HG03442 (cell line): ENCODE results near the gene ORAI3.

Source experiments
- ATAC-seq: cut with Tn5 transposase; IDR thresholded peaks from one replicate; pipeline ENCODE4 v1.9.1; 2021; ENCODE audit warnings: mild to moderate bottlenecking, moderate library complexity; ENCODE audit not compliant: unreplicated experiment

Gene ORAI3

DNA sequence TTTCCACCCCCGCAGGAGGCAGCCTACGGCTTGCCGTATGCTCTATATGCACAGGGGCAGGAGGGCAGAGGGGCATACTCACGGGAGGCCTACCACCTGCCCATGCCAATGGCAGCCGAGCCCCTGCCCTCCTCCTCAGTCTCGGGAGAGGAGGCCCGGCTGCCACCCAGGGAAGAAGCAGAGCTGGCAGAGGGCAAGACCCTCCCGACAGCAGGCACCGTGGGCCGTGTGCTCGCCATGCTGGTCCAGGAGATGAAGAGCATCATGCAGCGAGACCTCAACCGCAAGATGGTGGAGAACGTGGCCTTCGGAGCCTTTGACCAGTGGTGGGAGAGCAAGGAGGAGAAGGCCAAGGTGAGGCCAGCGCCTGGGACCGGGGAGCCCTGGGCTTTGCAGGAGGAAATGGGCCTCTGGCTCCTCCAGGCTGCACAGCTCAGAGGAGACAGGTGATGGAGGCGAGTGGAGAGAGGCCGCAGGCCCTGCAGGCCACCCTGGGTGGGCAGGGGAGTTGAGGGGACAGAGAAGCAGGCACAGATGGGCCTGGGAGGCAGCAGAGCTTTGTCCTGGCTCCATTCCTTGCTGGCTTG lies 17.3 kb downstream of the ORAI3 start:
- ATAC-seq = no peak

- ATAC-seq = no peak
These were observed 18.9 kb downstream of the ORAI3 start for GRCh38 chr16:30967795-30968194.

DNA sequence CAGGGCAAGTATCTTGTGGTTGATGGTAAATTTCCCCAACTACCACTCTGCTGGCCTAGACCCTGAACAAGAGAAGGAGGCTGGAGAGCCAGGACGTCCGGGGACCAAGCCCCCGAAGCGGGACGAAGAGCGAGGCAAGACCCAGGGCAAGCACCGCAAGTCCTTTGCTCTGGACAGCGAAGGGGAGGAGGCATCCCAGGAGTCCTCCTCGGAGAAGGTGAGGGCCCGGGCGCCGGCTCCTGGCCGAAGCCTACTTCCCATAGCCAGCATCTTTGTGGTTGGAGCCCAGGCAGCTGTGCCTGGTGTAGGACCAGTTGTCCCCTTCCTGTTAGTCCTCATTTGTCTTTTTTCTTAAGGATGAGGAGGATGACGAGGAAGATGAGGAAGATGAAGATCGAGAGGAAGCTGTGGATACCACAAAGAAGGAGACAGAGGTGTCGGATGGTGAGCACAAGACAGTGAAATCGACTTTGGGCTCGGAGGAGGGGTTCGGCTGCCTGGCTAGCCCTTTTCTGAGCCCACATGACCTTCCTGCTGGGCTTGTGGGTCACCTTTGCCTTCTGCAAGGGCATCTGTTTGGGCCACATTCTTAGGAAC lies 20.5 kb downstream of the ORAI3 start:
- ATAC-seq = no peak

- no peak for ATAC-seq
These were observed 22.4 kb downstream of the ORAI3 start for GRCh38 chr16:30971298-30971697.

GRCh38 chr16:30972872-30973271 lies 24.0 kb downstream of the ORAI3 start:
- no peak for ATAC-seq

DNA sequence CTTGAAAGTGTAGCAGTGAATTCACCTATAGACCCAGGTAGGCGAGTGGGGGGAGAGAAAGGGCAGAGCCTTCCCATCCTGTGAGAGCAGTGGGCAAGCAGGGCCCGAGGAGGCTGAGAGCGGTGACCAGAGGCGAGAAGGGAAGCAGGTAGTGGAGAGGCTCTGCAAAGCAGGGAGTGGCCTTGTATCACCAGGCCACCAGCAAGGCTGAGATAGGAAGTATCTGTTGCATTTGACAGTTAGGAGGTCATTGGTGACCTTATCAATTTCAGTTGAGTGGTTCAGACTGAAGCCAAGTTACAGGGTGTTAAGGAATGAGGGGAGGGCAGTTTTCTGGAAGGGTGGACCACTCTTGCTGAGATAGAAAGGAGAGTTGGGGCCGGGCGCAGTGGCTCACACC lies 25.5 kb downstream of the ORAI3 start:
- no peak for ATAC-seq

- no peak for ATAC-seq
These were observed 27.6 kb downstream of the ORAI3 start for GRCh38 chr16:30976486-30976885.

- ATAC-seq = no peak
These were observed 28.6 kb downstream of the ORAI3 start for GRCh38 chr16:30977502-30977901.

GRCh38 chr16:30979170-30980022 lies 30.5 kb downstream of the ORAI3 start:
- no peak for ATAC-seq

DNA sequence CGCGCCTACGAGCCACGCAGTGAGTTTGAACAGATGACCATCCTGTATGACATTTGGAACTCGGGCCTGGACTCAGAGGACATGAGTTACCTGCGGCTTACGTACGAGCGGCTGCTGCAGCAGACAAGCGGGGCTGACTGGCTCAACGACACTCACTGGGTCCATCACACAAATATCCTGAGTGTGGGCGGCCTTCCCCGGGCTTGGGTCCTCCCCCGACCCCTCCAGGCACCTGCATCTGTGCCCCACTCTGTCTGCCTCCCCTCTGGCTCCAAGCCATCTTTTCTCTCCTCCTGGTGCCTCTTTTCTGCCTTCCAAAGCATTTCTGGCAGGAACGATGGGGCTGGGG lies 31.1 kb downstream of the ORAI3 start:
- no peak for ATAC-seq

GRCh38 chr16:30980434-30980833 lies 31.6 kb downstream of the ORAI3 start:
- ATAC-seq = no peak

DNA sequence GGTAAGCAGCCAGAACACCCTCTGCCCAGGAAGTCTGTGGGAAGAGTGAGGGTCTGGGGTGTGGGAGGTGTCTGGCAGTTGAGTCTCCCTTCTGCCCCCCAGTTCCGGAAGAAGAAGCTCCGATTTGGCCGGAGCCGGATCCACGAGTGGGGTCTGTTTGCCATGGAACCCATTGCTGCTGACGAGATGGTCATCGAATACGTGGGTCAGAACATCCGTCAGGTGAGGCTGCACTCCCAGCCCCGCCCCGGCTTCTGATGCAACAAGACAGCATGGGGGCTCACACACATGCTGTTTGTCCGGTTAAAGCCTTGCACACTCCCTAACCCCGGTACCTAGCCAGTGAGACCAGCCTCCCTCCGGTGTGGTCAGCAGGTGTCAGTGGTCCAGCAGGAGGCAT lies 32.1 kb downstream of the ORAI3 start:
- ATAC-seq = no peak

DNA sequence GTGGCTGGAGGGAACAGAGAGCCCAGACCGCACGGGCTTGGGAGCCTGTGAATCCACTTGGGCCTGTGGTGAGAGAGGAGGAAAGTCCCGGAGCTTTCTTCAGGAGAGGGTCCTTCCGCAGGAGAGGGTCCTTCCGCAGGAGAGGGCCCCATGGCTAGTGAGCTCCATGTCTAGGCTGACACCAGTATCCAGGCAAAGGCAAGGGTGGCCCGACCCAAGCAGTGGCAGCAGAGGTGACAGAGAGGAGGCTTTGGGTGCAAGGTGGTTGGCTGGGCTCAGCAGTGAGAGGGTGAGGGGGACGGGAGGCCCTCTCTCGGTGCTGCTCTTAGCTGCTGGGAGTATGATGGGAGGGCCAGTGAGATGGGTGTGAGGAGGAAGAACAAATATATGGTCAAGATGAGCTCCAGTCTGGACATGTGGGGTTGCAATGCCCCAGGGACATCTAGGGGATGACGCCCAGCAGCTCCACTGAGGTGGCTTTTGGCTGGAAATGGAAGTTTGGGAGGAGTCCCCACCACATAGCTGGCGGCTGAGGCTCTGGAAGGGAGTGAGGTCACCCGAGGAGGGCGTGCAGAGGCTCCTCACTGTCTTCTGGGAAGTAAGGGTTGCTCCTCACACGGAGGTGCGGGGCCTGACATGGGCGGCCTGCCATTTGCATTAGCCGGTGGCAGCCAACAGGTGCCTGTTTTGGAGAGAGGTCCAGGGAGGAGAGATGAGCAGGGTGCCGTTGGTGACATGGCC lies 33.9 kb downstream of the ORAI3 start:
- no peak for ATAC-seq

- ATAC-seq = no peak
These were observed 34.5 kb downstream of the ORAI3 start for GRCh38 chr16:30983289-30983889.

DNA sequence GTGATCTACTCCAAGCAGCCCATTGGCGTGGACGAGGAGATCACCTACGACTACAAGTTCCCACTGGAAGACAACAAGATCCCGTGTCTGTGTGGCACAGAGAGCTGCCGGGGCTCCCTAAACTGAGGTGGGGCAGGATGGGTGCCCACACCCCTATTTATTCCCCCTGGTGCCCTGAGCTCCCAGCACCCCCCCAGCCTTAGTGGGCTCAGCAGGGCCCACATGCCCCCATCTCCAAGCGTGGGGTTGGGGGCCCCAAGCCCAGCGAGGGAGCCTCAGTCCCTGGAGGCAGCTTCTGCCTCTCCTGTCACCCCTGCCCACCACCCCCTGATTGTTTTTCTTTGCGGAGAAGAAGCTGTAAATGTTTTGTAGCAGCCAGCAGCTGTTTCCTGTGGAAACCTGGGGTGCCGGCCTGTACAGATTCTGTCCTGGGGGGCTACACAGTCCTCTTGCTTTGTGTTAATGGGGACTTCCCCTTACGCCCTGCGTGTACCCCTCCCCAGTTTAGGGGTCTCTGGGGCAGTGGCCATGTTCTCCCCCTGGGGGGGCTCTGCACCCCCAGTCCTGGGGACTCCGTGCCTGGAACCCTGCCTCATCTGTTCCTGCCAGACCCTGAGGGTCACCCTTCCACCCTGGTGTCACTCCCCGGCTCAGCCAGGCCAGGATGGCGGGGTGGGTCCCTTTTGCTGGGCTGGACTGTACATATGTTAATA lies 35.2 kb downstream of the ORAI3 start:
- no peak for ATAC-seq

DNA sequence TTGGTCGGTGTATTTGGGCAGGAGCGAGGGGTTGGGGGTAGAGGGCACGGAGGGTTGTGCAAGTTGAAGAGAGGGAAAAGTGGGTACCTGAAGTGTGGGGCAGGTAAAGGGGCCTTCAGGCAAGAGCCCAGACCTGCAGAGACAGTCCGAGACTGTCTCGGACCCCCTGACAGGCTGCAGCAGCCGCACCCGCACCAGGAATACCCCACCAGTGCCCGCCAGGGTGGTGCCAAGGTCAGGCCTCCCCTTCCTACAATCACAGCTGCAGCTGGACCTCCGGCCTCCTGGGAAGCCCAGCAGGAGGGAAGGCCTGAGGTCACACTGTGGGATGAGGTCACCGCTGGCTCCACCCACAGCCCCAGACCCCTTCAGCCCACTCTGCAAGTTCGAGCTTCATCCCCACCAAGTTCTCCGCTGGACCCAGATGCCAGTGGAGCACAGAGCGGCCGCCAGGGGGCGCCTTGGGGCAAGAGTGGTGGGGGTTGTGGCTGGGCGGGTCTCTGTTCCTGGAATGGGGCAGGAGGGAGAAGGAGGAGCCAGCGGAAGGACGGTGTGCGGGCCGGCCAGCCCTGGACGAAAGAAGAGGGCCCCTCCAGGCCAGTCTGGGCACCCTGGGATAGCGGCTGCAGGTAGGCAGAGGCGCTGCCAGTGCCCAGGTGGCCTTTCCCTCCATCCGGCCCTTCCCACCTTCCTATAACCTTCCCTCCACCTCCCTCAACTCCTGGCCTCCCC lies 36.0 kb downstream of the ORAI3 start, which contains the start of gene HSD3B7:
TSS of gene HSD3B7 (plus strand) at position 539 of the 732 bp plus-strand sequence. CDS start 452 bp downstream, outside the sequence.
- ATAC-seq = no peak

DNA sequence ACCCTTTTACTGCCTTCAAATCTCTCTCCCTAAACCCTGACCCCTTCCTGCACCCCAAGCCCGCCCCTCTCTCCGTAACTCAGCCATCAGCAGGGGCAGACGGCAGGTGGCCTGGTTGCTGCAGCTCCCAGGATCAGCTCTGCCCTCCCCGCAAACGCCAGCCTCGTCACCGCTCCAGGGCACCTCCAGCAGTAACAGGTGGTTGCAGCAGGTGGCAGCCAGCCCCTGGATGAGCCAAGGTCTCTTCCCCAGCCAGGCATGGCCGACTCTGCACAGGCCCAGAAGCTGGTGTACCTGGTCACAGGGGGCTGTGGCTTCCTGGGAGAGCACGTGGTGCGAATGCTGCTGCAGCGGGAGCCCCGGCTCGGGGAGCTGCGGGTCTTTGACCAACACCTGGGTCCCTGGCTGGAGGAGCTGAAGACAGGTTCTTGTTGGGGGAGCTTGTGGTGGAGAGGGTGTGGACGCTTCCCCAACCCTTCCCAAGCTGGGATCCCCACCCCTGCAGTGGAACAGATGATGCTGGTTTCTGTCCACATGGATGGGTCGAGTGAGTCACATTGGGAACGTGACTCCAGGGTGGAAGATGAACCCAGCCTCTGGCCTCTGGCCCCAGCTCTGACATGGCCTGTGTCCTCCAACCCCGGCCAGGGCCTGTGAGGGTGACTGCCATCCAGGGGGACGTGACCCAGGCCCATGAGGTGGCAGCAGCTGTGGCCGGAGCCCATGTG lies 36.7 kb downstream of the ORAI3 start:
- ATAC-seq = no peak

- ATAC-seq = no peak
These were observed 37.5 kb downstream of the ORAI3 start for GRCh38 chr16:30986129-30986991.
